ENCODE results near the gene SAMD7. TPM values are rescaled to one million over a fixed set of nuclear protein-coding genes. Genes with fewer than 3 reads are reported as not detected.

Gene SAMD7
- total RNA-seq, 6 experiments from 2014 or later: not detected

GRCh38 chr3:169945313-169945712 is 33.9 kb downstream of the SAMD7 start:
- H3K36me3 Mint-ChIP-seq (ENCODE audit: low read depth): no peaks in the 10 kb centered on the region
- no peak overlapping the region for H3K27ac Mint-ChIP-seq
- peaks cover 12% of the 10 kb centered on the region for H3K27me3 Mint-ChIP-seq (ENCODE audit: insufficient read depth)
- no peak for TF ChIP-seq CTCF (IDR thresholded peaks at IDR 0.05)
- no peak for DNase-seq
- no peaks in the 10 kb centered on the region for H3K4me1 Mint-ChIP-seq (ENCODE audit: low read depth)
- H3K9me3 Mint-ChIP-seq: no peaks in the 10 kb centered on the region
- no peak overlapping the region for H3K4me3 Mint-ChIP-seq

GRCh38 chr3:169946336-169946735 is 35.0 kb downstream of the SAMD7 start:
- Mint-ChIP-seq H3K36me3 (ENCODE audit: low read depth) (no peaks in the 10 kb centered on the region), H3K4me1 (ENCODE audit: low read depth) (no peaks in the 10 kb centered on the region), H3K27ac (no peak overlapping the region), H3K27me3 (ENCODE audit: insufficient read depth) (peaks cover 12% of the 10 kb centered on the region), H3K9me3 (no peaks in the 10 kb centered on the region), H3K4me3 (no peak overlapping the region)
- DNase-seq: no peak
- no peak for TF ChIP-seq CTCF (IDR thresholded peaks at IDR 0.05)

GRCh38 chr3:169948559-169949448 is 37.4 kb downstream of the SAMD7 start:
- Mint-ChIP-seq H3K27ac (no peak overlapping the region), H3K27me3 (ENCODE audit: insufficient read depth) (peaks cover 12% of the 10 kb centered on the region), H3K36me3 (ENCODE audit: low read depth) (0 out of 2 replicates have a peak, but pooled peaks cover 5% of the 10 kb centered on the region), H3K9me3 (no peaks in the 10 kb centered on the region), H3K4me3 (no peak overlapping the region), H3K4me1 (ENCODE audit: low read depth) (peaks cover 7% of the 10 kb centered on the region)
- TF ChIP-seq CTCF (IDR thresholded peaks at IDR 0.05): no peak
- no peak for DNase-seq

GRCh38 chr3:169952045-169952444 is 40.7 kb downstream of the SAMD7 start:
- Mint-ChIP-seq H3K4me3 (no peak overlapping the region), H3K27me3 (ENCODE audit: insufficient read depth) (peaks cover 8% of the 10 kb centered on the region), H3K36me3 (ENCODE audit: low read depth) (0 out of 2 replicates have a peak, but pooled peaks cover 5% of the 10 kb centered on the region), H3K27ac (no peak overlapping the region), H3K9me3 (no peaks in the 10 kb centered on the region), H3K4me1 (ENCODE audit: low read depth) (peaks cover 14% of the 10 kb centered on the region)
- TF ChIP-seq CTCF (IDR thresholded peaks at IDR 0.05): no peak
- DNase-seq: no peak

GRCh38 chr3:169953462-169954141 is 42.2 kb downstream of the SAMD7 start:
- peak; percentile 61 for DNase-seq
- Mint-ChIP-seq H3K4me1 (ENCODE audit: low read depth) (peaks cover 14% of the 10 kb centered on the region), H3K27ac (no peak overlapping the region; the same call in 1 of the 2 replicates), H3K36me3 (ENCODE audit: low read depth) (0 out of 2 replicates have a peak, but pooled peaks cover 5% of the 10 kb centered on the region), H3K9me3 (no peaks in the 10 kb centered on the region), H3K27me3 (ENCODE audit: insufficient read depth) (peaks cover 3% of the 10 kb centered on the region; the same call in 1 of the 2 replicates), H3K4me3 (peak overlapping the region; percentile 45)
- no peak for TF ChIP-seq CTCF (IDR thresholded peaks at IDR 0.05)

Measured in HFFc6 (cell line).